ENCODE results near the gene ATG9B. TPM values are rescaled to one million over a fixed set of nuclear protein-coding genes. Genes with fewer than 3 reads are reported as not detected.
A peak's percentile ranks its signal among the peaks of the same experiment; 100 is the strongest.

Gene ATG9B
- total RNA-seq, 6 experiments from 2014 or later: 0.11 to 0.94 (median 0.18) TPM

- Mint-ChIP-seq H3K27me3 (ENCODE audit: insufficient read depth) (peaks cover 33% of the 10 kb centered on the region), H3K27ac (no peak overlapping the region), H3K4me1 (ENCODE audit: low read depth) (peaks cover 7% of the 10 kb centered on the region; the same call in 1 of the 2 replicates), H3K4me3 (no peak overlapping the region), H3K9me3 (peaks cover 18% of the 10 kb centered on the region), H3K36me3 (ENCODE audit: low read depth) (peaks cover 14% of the 10 kb centered on the region)
- peak; percentile 41 for DNase-seq
- TF ChIP-seq, protein P1, sequence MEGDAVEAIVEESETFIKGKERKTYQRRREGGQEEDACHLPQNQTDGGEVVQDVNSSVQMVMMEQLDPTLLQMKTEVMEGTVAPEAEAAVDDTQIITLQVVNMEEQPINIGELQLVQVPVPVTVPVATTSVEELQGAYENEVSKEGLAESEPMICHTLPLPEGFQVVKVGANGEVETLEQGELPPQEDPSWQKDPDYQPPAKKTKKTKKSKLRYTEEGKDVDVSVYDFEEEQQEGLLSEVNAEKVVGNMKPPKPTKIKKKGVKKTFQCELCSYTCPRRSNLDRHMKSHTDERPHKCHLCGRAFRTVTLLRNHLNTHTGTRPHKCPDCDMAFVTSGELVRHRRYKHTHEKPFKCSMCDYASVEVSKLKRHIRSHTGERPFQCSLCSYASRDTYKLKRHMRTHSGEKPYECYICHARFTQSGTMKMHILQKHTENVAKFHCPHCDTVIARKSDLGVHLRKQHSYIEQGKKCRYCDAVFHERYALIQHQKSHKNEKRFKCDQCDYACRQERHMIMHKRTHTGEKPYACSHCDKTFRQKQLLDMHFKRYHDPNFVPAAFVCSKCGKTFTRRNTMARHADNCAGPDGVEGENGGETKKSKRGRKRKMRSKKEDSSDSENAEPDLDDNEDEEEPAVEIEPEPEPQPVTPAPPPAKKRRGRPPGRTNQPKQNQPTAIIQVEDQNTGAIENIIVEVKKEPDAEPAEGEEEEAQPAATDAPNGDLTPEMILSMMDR (IDR thresholded peaks at IDR 0.05): peak; percentile 81
Observed at GRCh38 chr7:150986099-150986512, 38.2 kb downstream of the ATG9B start.

GRCh38 chr7:150983893-150984368 lies 40.4 kb downstream of the ATG9B start:
- Mint-ChIP-seq H3K4me1 (ENCODE audit: low read depth) (peaks cover 7% of the 10 kb centered on the region; the same call in 1 of the 2 replicates), H3K4me3 (no peak overlapping the region), H3K27ac (no peak overlapping the region), H3K9me3 (no peaks in the 10 kb centered on the region), H3K27me3 (ENCODE audit: insufficient read depth) (peaks cover 36% of the 10 kb centered on the region), H3K36me3 (ENCODE audit: low read depth) (no peaks in the 10 kb centered on the region)
- DNase-seq: peak; percentile 11
- TF ChIP-seq, protein P1 (IDR thresholded peaks at IDR 0.05): no peak

DNA sequence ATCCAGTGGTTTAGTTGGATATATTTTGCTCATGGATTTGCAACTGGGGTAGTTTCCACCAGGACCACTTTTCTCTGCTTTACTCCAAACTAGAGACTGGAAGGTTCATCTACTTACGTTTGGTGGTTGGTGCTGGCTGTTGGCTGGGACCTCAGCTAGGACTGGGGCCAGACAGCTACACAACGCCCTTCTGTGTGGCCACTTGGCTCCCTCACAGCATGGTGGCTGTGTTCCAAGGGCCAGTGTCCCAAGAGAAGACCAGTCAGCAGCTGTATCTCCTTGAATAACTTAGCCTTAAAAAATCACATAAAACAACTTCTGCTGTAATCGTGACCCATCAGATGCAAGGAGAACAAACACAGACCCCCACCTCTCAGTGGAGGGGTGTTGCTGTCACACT lies 41.9 kb downstream of the ATG9B start:
- H3K36me3 Mint-ChIP-seq (ENCODE audit: low read depth): no peaks in the 10 kb centered on the region; the same call in 1 of the 2 replicates
- no peak overlapping the region for H3K4me3 Mint-ChIP-seq
- no peak overlapping the region for H3K27ac Mint-ChIP-seq
- H3K4me1 Mint-ChIP-seq (ENCODE audit: low read depth): peaks cover 2% of the 10 kb centered on the region; the same call in 1 of the 2 replicates
- no peak for DNase-seq
- H3K27me3 Mint-ChIP-seq (ENCODE audit: insufficient read depth): peaks cover 34% of the 10 kb centered on the region
- no peaks in the 10 kb centered on the region for H3K9me3 Mint-ChIP-seq
- TF ChIP-seq, protein P1 (IDR thresholded peaks at IDR 0.05): no peak

DNA sequence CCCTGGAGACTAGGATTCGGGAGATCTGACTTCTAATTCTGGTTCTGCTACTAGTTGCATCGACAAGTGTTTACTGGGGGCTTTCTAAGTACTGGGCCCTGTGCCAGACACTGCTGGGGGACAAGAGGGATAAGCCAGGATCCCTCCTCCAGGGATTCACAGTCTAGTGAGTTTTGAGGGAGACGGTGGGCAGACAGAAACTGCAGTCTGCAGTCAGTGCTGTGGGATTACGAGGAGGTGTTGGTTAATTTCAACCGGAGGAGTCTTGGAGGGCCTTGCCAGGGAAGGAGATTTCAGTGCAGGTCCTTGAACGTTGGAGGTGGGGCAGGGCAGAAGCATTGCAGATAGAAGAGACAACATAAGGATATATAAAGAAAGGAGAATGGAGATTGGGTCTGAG lies 42.6 kb downstream of the ATG9B start:
- no peaks in the 10 kb centered on the region; the same call in 1 of the 2 replicates for H3K36me3 Mint-ChIP-seq (ENCODE audit: low read depth)
- peaks cover 5% of the 10 kb centered on the region; the same call in 1 of the 2 replicates for H3K4me1 Mint-ChIP-seq (ENCODE audit: low read depth)
- peaks cover 38% of the 10 kb centered on the region for H3K27me3 Mint-ChIP-seq (ENCODE audit: insufficient read depth)
- H3K9me3 Mint-ChIP-seq: no peaks in the 10 kb centered on the region
- TF ChIP-seq, protein P1 (IDR thresholded peaks at IDR 0.05): no peak
- no peak overlapping the region for H3K4me3 Mint-ChIP-seq
- no peak for DNase-seq
- H3K27ac Mint-ChIP-seq: no peak overlapping the region

- no peak for DNase-seq
- H3K4me3 Mint-ChIP-seq: no peak overlapping the region
- no peaks in the 10 kb centered on the region; the same call in 1 of the 2 replicates for H3K36me3 Mint-ChIP-seq (ENCODE audit: low read depth)
- no peaks in the 10 kb centered on the region for H3K9me3 Mint-ChIP-seq
- peaks cover 5% of the 10 kb centered on the region; the same call in 1 of the 2 replicates for H3K4me1 Mint-ChIP-seq (ENCODE audit: low read depth)
- peaks cover 39% of the 10 kb centered on the region for H3K27me3 Mint-ChIP-seq (ENCODE audit: insufficient read depth)
- no peak overlapping the region for H3K27ac Mint-ChIP-seq
- TF ChIP-seq, protein P1 (IDR thresholded peaks at IDR 0.05): no peak
Observed at GRCh38 chr7:150980663-150981062, 43.6 kb downstream of the ATG9B start.
